GM23248 (cell line): ENCODE results near the gene KCTD16.

Experiments
- EZH2 ChIP-seq: fragments of 200-600 bp; sonication (generic); IDR thresholded peaks from 2 replicates; pipeline ENCODE4 v1.6.1; 2018; ENCODE audit warnings: antibody characterized with exemption, mild to moderate bottlenecking; ENCODE audit not compliant: insufficient read depth, poor library complexity, severe bottlenecking
- EZH2phosphoT487 ChIP-seq: fragments of 200-600 bp; sonication (generic); IDR thresholded peaks from 2 replicates; pipeline ENCODE4 v1.6.1; 2018; ENCODE audit warnings: antibody characterized with exemption, moderate library complexity, mild to moderate bottlenecking, low read depth; ENCODE audit not compliant: insufficient read depth

- no peak for TF ChIP-seq EZH2
- TF ChIP-seq EZH2phosphoT487 = no peak
Observed at GRCh38 chr5:144472221-144472620, 301.5 kb downstream of the KCTD16 start.
